ENCODE data around the gene TAF3.

The TAF3 gene

DNA sequence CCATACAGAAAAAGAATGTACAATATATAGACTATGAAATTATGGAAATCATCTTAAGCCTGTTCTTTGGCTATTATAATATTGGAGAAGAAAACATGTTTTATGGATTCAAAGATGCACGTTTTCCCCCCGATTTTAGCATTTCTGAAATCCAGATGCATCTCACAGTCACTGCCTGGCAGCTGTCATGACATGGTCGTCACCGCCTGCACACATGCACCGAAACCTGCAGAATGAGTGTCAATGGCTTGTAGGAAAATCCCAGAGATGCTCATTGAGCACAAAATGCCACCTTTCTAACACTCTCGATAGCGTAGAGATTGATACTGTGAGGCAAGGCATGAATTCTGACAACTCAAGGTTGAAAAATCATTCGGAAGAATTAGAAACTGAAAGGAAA lies 115.5 kb downstream of the TAF3 start:
- no peak for DNase-seq (ENCODE audit: low read depth)

DNA sequence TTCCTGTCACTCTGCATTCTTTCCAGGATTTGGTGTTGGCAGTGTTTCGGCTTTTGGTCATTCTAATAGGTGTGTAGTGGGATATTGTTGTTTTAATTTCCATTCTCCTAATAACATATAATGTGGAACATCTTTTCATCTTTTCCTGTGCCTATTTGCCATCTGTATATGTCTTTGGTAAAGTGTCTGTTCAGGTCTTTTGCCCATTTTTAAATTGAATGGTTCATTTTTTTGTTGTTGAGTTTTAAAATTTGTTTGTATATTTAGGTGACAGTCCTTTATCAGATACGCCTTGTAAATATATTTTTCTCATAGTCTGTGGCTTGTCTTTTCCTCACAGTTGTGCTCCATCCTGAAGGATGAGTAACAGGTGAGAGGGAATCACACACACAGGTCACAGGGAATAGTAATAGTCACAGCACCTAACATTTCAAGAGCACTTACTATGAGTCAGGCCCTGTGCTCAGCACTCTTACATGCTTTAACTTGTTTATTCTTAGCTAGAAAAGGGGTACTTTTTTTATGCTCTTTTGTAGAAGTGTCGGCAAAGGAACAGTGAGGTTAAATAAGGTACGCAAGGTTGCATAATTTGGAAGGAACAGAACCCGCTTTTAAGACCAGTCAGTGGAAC lies 119.1 kb downstream of the TAF3 start:
- no peak for DNase-seq (ENCODE audit: low read depth)

GRCh38 chr10:7941576-7941975 lies 123.3 kb downstream of the TAF3 start:
- DNase-seq (ENCODE audit: low read depth) = no peak

GRCh38 chr10:7942316-7942715 lies 124.0 kb downstream of the TAF3 start:
- DNase-seq (ENCODE audit: low read depth) = no peak

GRCh38 chr10:7942859-7943258 lies 124.6 kb downstream of the TAF3 start:
- DNase-seq (ENCODE audit: low read depth) = no peak

DNA sequence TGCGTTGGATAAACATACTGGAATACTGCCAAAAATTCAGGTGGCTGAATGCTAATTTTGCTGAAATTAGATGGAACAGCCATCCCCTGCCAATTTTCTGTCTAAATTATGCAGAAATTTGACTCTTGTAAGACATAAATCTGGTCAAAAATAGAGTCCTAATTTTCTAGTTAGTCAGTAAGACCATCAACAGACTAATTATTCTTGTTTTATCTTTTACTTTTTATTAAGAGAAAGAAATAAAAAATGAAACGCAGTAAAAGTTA lies 125.8 kb downstream of the TAF3 start:
- no peak for DNase-seq (ENCODE audit: low read depth)

DNA sequence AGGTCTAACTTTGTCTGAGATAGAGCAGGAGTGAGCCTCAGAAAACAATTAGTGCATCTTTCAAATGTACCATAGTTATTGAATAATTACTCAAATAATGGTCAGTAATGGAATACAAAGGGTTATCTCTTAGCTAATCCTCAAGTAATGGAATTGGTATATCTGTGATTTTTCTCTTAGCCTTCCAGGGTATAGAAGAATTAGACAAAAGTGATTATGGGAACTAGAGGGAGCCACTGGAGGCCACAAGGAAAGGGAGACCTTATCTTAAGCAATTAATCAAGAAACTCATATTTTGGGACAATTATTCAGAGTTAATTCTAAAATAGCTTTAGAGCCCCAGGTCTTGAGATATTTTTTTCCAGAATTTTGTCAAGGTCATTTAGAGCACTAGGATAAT lies 126.2 kb downstream of the TAF3 start:
- DNase-seq (ENCODE audit: low read depth) = no peak

DNA sequence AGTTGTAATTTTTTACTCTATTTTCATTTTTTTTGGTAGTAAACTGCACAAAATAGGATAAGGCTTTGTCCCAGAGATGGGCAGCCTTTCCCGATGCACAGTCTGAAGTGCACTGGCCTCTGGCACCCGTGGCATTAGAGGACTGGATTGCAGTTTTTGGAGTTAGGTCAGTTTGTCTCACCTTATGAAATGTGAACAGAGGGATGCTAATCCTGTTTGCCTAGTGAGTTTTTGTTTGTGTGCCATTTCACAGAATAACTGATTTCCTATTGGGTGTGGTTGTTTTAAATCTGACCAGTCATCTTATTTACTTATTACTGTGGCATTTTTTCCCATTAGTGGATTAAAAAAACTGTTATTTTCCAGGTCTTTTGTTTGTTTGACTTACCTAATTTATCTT lies 126.7 kb downstream of the TAF3 start:
- no peak for DNase-seq (ENCODE audit: low read depth)

DNA sequence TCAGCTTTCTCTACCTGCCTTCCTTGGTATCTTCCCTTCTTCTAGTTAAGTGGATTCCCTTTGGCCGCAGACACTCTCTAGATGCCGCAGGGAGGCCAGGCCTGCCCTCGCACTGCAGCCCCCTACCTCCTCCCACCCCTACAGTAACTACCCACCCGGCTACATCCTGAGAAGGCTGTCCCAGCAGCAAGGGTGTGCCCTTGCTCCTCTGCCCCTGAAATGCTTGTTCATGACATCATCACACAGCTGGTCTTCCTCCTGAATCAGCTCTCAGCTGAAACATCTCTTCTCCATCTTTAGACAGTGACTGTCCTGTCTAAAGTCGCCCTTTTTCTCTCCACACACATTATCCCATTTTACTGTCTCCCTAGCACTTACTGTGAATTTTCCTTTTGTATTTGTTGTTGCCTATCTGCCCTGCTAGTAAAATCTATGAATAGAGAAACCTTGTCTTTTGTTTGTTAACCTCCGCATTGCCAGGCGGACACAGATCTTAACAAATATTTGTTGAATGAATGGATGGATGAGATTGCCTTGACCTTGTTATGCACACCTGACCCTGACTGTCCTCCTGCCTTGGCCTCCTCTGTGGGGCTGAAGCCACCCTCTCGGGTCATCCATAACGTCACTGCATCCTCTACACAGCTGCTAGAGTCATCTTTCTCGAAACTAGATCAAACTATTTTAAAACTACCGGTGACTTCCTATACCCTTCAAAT lies 127.3 kb downstream of the TAF3 start:
- no peak for DNase-seq (ENCODE audit: low read depth)

DNA sequence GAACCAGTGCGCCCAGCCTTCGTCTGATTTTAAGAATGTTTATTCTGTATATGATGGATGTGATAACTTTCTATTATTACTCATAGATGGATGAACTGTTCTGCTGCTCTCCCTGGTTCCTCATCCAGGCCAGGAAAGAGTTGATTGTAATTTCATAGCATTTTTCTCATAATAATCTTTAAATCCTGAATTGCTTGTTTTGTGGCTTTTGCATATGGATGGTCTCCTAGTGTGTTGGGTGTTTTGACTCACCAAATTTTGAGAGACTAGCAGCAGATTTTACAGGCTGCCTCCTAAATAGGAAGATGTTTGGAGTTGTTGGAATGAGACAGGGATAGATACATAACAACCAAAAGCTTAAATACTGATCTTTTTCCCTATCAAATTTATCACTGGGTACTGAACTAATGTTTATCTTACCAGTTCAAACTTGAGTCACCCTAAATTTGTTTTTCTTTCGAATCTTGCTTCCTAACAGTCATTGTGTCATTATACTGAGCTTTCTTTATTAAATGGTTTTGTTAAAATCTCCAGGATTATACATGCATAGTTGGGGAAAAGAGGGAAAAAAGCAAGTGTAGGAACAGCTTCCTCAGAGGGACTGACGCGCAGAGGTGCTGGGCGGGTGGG lies 130.2 kb downstream of the TAF3 start:
- no peak for DNase-seq (ENCODE audit: low read depth)

- no peak for DNase-seq (ENCODE audit: low read depth)
Measured at GRCh38 chr10:7950981-7951847, 132.9 kb downstream of the TAF3 start.

DNA sequence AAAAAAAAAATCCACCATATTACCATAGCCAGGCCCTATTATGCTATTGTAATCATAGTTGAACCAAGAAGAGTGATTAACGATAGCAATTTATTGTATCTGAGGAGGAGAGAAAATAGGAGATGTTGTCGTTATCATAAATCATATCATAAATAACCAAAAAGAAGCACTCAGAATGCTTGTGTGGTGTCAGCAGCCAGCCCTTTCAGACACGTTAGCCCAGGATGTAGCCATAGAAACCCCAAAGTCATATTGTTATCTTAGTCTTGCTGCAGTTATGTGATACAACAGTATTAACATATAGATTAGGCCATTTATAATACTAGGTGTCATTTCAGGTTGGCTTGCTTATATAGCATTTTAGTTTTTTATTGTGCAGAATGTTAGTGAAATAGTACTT lies 134.0 kb downstream of the TAF3 start:
- no peak for DNase-seq (ENCODE audit: low read depth)

DNA sequence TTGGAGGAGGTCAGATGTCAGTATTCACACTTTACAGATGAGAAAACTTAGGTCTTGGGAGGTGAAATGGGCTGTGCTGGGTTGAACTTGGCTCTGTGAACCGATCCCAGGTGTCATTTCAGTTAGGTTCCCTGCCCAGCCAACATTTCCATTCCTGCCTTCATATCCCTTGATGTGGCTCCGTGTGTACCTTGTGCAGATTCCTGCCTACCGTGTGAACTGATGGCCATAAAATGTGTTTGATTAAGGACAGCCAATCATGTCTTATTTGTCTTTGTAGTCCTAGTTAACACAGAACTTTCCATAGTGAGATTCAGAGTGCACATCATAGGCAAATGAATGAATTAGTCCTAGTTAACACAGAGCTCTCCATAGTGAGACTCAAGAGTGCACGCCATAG lies 135.1 kb downstream of the TAF3 start:
- DNase-seq (ENCODE audit: low read depth) = no peak

DNA sequence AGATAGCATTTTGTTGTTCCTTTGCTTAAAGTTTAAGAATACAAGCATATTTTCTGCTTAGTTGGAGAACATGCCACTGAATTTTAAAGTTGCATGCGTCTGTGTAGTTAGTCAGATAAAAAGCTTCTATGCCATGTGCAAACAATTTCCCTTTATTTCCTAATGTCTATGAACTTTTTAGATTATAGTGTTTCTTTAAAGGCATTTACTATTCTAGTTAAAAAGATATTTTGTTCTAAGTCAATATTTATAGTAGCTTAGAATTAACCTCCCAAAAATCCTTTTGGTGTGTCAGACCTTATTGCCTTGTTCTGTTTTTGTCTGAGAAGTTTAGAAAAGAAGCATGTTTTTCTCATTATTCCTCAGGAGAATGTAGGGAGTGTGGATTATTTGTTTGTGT lies 137.1 kb downstream of the TAF3 start:
- no peak for DNase-seq (ENCODE audit: low read depth)

DNA sequence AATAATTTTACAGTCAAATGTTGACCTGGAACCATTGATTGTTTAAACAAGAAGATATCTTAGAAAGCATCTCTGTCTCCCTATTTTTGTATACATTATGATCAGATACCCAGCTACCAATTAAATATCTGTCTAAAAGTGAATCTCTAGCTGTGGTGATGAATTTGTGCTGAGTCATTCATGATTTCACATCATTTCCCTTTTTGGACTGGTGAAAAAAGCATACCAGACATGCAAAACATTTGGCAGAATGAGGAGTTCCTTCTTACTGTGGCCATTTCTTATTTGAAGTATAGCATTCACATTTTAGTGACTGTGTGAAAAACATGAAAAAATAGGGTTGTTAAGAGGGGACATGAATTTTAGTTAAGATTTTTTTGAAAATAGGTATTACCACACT lies 138.2 kb downstream of the TAF3 start:
- no peak for DNase-seq (ENCODE audit: low read depth)

GRCh38 chr10:7957591-7957990 lies 139.3 kb downstream of the TAF3 start:
- DNase-seq (ENCODE audit: low read depth) = no peak

GRCh38 chr10:7958442-7958841 lies 140.1 kb downstream of the TAF3 start:
- no peak for DNase-seq (ENCODE audit: low read depth)

- no peak for DNase-seq (ENCODE audit: low read depth)
Measured at GRCh38 chr10:7960108-7960507, 141.8 kb downstream of the TAF3 start.

GRCh38 chr10:7962592-7962991 lies 144.3 kb downstream of the TAF3 start:
- DNase-seq (ENCODE audit: low read depth) = no peak

DNA sequence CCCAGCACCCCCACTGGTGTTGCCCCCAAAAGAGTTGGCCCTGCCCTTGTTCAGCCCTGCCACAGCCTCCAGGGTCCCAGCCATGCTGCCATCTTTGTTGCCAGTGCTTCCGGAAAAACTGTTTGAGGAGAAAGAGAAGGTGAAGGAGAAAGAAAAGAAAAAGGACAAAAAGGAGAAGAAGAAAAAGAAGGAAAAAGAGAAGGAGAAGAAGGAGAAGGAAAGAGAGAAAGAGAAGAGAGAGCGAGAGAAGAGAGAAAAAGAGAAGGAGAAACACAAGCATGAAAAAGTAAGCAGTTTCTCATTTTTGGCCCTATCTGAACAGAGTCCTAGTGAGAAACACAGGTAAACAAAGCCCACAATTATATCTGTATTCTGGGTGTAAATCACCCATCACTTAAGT lies 147.2 kb downstream of the TAF3 start:
- no peak for DNase-seq (ENCODE audit: low read depth)

DNA sequence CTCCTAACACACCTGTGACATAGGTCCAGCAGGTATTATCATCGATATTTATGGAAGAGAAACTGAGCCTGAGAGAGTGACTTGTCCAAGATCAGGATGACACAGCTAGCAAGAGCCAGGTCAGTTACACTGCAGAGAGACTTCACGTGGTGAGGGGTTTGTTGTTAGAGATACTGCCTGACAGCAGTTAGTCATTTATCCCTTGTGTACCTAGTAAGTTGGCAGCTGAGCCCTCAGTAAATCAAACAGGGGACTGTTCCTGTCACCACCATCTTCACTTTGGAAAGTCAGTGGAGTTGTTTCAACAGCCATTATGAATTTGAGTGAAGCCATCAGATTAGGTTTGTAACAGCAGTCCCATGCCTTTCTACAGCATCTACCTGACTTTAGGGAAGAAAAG lies 148.7 kb downstream of the TAF3 start:
- no peak for DNase-seq (ENCODE audit: low read depth)

GRCh38 chr10:7968510-7969112 lies 150.3 kb downstream of the TAF3 start:
- DNase-seq (ENCODE audit: low read depth) = no peak

GRCh38 chr10:7969623-7970022 lies 151.3 kb downstream of the TAF3 start:
- no peak for DNase-seq (ENCODE audit: low read depth)

Data from stimulated activated CD8-positive, alpha-beta memory T cell treated with anti-CD3 and anti-CD28 coated beads, Interleukin-12 subunit alpha, Interleukin-12 subunit beta, amount 100 ng/mL, for 4 hours (primary cell).